ENCODE measurements around the gene MYZAP. TPM values are rescaled to one million over a fixed set of nuclear protein-coding genes. Genes with fewer than 3 reads are reported as not detected.
A peak's percentile ranks its signal among the peaks of the same experiment; 100 is the strongest.

The MYZAP gene
- total RNA-seq, 1 experiment from 2014 or later = 5.9 TPM

- ChIA-PET POLR2A (ENCODE audit: unreplicated experiment) (no interaction called here), CTCF (interaction anchor here (0.8 kb wide), 1 partner anchor 44 kb away, joined by 7 read pairs; no protein-coding TSS in a partner anchor)
- intact Hi-C loops (cut with micrococcal nuclease; ENCODE audit: unreplicated experiment) = no loop called here
- TF ChIP-seq CTCF (conservative IDR thresholded peaks at IDR 0.05) (no peak), EZH2 (IDR thresholded peaks at IDR 0.05; ENCODE audit: low read depth) (no peak)
- DNase-seq = no peak
- no peaks in the 10 kb centered on the region for H3K9me2 ChIP-seq (ENCODE audit: insufficient read depth)
- no peaks in the 10 kb centered on the region for H3K27me3 ChIP-seq (ENCODE audit: insufficient read depth, low read depth)
- H4K20me1 ChIP-seq (ENCODE audit: insufficient read depth) = no peaks in the 10 kb centered on the region
- H3K9me3 ChIP-seq (ENCODE audit: insufficient read depth, low read depth) = no peaks in the 10 kb centered on the region
- no TSS peak for BruUV-seq (replicated peaks)
- H2AFZ ChIP-seq = no peak overlapping the region
- H3K4me1 ChIP-seq (replicated peaks; ENCODE audit: insufficient read depth) = peaks cover 26% of the 10 kb centered on the region
- no peaks in the 10 kb centered on the region for H3K79me2 ChIP-seq (ENCODE audit: low read depth)
- no peak overlapping the region for H3K27ac ChIP-seq
- no peak overlapping the region for H3K4me2 ChIP-seq
- peaks cover 16% of the 10 kb centered on the region; the same call in 1 of the 2 replicates for H3F3A ChIP-seq (ENCODE audit: insufficient read depth, low read depth)
- H3K36me3 ChIP-seq (ENCODE audit: low read depth) = no peaks in the 10 kb centered on the region
- H3K4me3 ChIP-seq = no peak overlapping the region
Observed at GRCh38 chr15:57568299-57568698, 23.4 kb upstream of the MYZAP start.

- Histone ChIP-seq H3K4me3 (no peak overlapping the region), H3K36me3 (ENCODE audit: low read depth) (no peaks in the 10 kb centered on the region), H3K4me1 (replicated peaks; ENCODE audit: insufficient read depth) (peaks cover 26% of the 10 kb centered on the region), H3F3A (ENCODE audit: insufficient read depth, low read depth) (peaks cover 16% of the 10 kb centered on the region; the same call in 1 of the 2 replicates), H3K79me2 (ENCODE audit: low read depth) (no peaks in the 10 kb centered on the region), H3K9me2 (ENCODE audit: insufficient read depth) (no peaks in the 10 kb centered on the region), H3K4me2 (peak overlapping the region; percentile 63), H2AFZ (0 out of 2 replicates have a peak overlapping the region, but pooled peaks have one; percentile 0), H3K9me3 (ENCODE audit: insufficient read depth, low read depth) (no peaks in the 10 kb centered on the region), H3K27ac (peak overlapping the region; percentile 97), H4K20me1 (ENCODE audit: insufficient read depth) (no peaks in the 10 kb centered on the region), H3K27me3 (ENCODE audit: insufficient read depth, low read depth) (no peaks in the 10 kb centered on the region)
- no peak for DNase-seq
- intact Hi-C loops (cut with micrococcal nuclease; ENCODE audit: unreplicated experiment) = no loop called here
- BruUV-seq (replicated peaks) = no TSS peak
- ChIA-PET CTCF (no interaction called here), POLR2A (ENCODE audit: unreplicated experiment) (no interaction called here)
- no peak for TF ChIP-seq EZH2 (IDR thresholded peaks at IDR 0.05; ENCODE audit: low read depth)
- TF ChIP-seq CTCF (conservative IDR thresholded peaks at IDR 0.05) = no peak
Observed at GRCh38 chr15:57570340-57570739, 21.4 kb upstream of the MYZAP start.

- H3K4me1 ChIP-seq (replicated peaks; ENCODE audit: insufficient read depth) = peaks cover 26% of the 10 kb centered on the region
- no peak overlapping the region for H3K4me3 ChIP-seq
- H2AFZ ChIP-seq = peak overlapping the region; percentile 72
- no peaks in the 10 kb centered on the region for H3K36me3 ChIP-seq (ENCODE audit: low read depth)
- no peaks in the 10 kb centered on the region for H3K27me3 ChIP-seq (ENCODE audit: insufficient read depth, low read depth)
- H3K9me2 ChIP-seq (ENCODE audit: insufficient read depth) = no peaks in the 10 kb centered on the region
- POLR2A ChIA-PET (ENCODE audit: unreplicated experiment) = no interaction called here
- CTCF ChIA-PET = interaction anchor here (0.6 kb wide), 1 partner anchor 287 kb away, joined by 4 read pairs; no protein-coding TSS in a partner anchor
- no peaks in the 10 kb centered on the region for H3K79me2 ChIP-seq (ENCODE audit: low read depth)
- TF ChIP-seq CTCF (conservative IDR thresholded peaks at IDR 0.05) (no peak), EZH2 (IDR thresholded peaks at IDR 0.05; ENCODE audit: low read depth) (no peak)
- peak; percentile 23 to 90 for DNase-seq
- intact Hi-C loops (cut with micrococcal nuclease; ENCODE audit: unreplicated experiment) = loop anchor here (1.0 kb wide), 1 partner anchor 36 kb away; no protein-coding TSS in a partner anchor
- no peaks in the 10 kb centered on the region for H4K20me1 ChIP-seq (ENCODE audit: insufficient read depth)
- peaks cover 16% of the 10 kb centered on the region; the same call in 1 of the 2 replicates for H3F3A ChIP-seq (ENCODE audit: insufficient read depth, low read depth)
- no TSS peak for BruUV-seq (replicated peaks)
- H3K27ac ChIP-seq = peak overlapping the region; percentile 97
- no peaks in the 10 kb centered on the region for H3K9me3 ChIP-seq (ENCODE audit: insufficient read depth, low read depth)
- peak overlapping the region; percentile 63 for H3K4me2 ChIP-seq
Observed at GRCh38 chr15:57570994-57571393, 20.7 kb upstream of the MYZAP start.

Measured in PC-9 (cell line).